Right lobe of liver (tissue), 6 donors: Measurements from ENCODE around the gene ZCCHC8. TPM values are rescaled to one million over a fixed set of nuclear protein-coding genes. Genes with fewer than 3 reads are reported as not detected.
"Not testable (repeated sequence)": the region's sequence is repeated elsewhere in the genome, so short reads cannot be mapped to it uniquely, and the experiment has no call there.

Experiments used
- ATAC-seq, 4 donors: fragments of 200-7000 bp; cut with Tn5 transposase; one replicate each; pipeline ENCODE4 v1.9.1; 2020; ENCODE audit warnings: mild to moderate bottlenecking in 4 of 4, moderate library complexity in 4 of 4
- DNase-seq, 3 donors: peaks; one replicate each; pipeline ENCODE4 v3.0.0-alpha.2; 2020
- H3K27ac ChIP-seq, 3 donors: fragments of 200-600 bp; one replicate each; pipeline ENCODE4 v1.8.0; 2022
- H3K27me3 ChIP-seq, 2 donors: fragments of 200-600 bp; one replicate each; pipeline ENCODE4 v1.8.0; 2022
- H3K36me3 ChIP-seq, 4 donors: fragments of 200-600 bp; sonication (generic) in 1 of 4; one replicate each; pipeline versions ENCODE4 v1.5.1 to v1.8.0; 2017 to 2022; ENCODE audit warnings: control low read depth in 1 of 4
- H3K4me1 ChIP-seq, 4 donors: fragments of 200-600 bp; sonication (generic) in 1 of 4; one replicate each; pipeline versions ENCODE4 v1.5.1 to v1.8.0; 2017 to 2022; ENCODE audit warnings: control low read depth in 1 of 4
- H3K4me3 ChIP-seq, 3 donors: fragments of 200-600 bp; one replicate each; pipeline ENCODE4 v1.8.0; 2022
- H3K9me3 ChIP-seq, 4 donors: fragments of 200-600 bp; sonication (generic) in 1 of 4; one replicate each; pipeline versions ENCODE4 v1.5.1 to v1.8.0; 2017 to 2022; ENCODE audit warnings: control low read depth in 1 of 4
- CTCF ChIP-seq, 4 donors: fragments of 200-600 bp in 3 of 4; fragments of 450-650 bp in 1 of 4; IDR thresholded peaks; one replicate each; pipeline versions ENCODE4 v1.5.1 to v1.8.0; 2016 to 2022; ENCODE audit warnings: antibody characterized with exemption in 4 of 4, mild to moderate bottlenecking in 2 of 4
- POLR2A ChIP-seq: fragments of 450-650 bp; IDR thresholded peaks from one replicate; pipeline ENCODE4 v1.6.1; 2017; ENCODE audit warnings: antibody characterized with exemption, mild to moderate bottlenecking
- WGBS: methylation state at CpG from one replicate; pipeline ENCODE4 v1.1.6; 2018; ENCODE audit warnings: low coverage, low lambda C conversion rate; ENCODE audit not compliant: insufficient coverage; ENCODE audit errors: missing lambda C conversion rate; 5-methylcytosine and 5-hydroxymethylcytosine counted together
- intact Hi-C, 2 donors: fragments of 100-400 bp; cut with DNase I; formaldehyde crosslinking; loops; one replicate each; pipeline versions ENCODE4 v1.11.2 to v1.14.1; 2022
- total RNA-seq, 6 experiments: library from RNA; depleted of rRNA in 2 of 6; stranded (reverse); fragments of >200 nt in 2 of 6; fragmentation: NEBNext Ultra II Directional in 3 of 6; extraction: Animal tissue kit (Norgen Biotek cat#: 25700) in 3 of 6; gene quantifications; one replicate each; pipeline versions ENCODE4 v1.1.0 to v1.2.4, GENCODE V29; 2016 to 2023
- donor health status: DM: no; HTN: yes; CAD: no.
- donor health status: DM: no; HTN: no; CAD: no.
- donor health status: DM: no; HTN: no; CAD: no.
- donor health status: DM: no; HTN: yes; CAD: no.
- donor health status: DM: no; HTN: yes; CAD: no.

The ZCCHC8 gene
- total RNA-seq, 6 experiments from 2014 or later = 8.5 to 13.0 (median 9.3) TPM

DNA sequence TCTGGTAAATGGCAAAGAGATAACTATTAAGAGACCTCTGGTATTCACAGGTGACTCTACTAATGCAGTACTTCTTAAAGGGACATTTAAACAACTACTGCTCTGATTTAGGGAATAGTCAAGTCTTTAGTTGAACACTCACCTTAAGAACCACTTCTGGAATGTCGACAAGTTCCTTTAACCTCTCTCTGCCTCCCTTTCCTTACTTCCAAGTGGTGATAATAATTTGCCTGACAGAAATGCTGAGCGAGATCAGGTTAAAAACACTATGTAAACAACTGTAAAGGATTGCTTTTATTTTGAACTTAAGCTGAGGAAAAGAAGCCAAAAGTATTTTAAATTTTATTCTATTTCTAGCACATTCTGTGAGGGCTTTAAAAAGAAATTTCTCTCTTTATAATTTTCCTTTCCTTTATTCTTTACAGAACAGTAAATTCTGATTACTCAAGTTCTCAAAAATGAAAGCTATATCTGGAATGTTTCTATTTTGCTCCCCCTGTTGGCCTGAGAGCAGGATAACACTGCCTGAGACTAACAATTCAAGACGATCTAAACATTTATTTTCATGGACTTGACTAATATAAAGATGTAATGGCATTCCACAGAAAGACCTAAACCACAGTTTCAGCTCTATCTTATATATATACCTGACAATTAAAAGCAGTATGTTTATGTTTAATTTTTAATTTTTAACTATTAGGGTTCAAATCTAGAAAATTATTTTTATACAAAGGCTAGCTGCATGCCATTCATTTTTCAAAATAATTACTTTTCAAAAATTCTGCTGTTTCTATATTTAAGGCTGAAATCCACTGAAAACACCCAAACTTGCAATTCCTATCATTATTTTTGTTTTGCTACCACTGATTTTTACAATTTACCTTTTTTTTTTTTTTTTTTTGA lies 29.2 kb downstream of the ZCCHC8 start:
- TF ChIP-seq POLR2A (no peak), CTCF (IDR thresholded peaks at IDR 0.05) (peak; percentile 79 to 86 (median 82))
- DNase-seq = peak in 1 of 3 donors; percentile 23
- H3K9me3 ChIP-seq = no peaks in the 10 kb centered on the region
- intact Hi-C loops = no loop called here
- no peak overlapping the region for H3K4me3 ChIP-seq
- ATAC-seq = peak; percentile 78 to 92 (median 86)
- peaks cover 0 to 39% (median 22%) of the 10 kb centered on the region in 4 donors for H3K36me3 ChIP-seq
- WGBS = 11% methylated on average over 3 of the region's 3 CpGs
- peak overlapping the region in 2 of 3 donors; percentile 35 to 52 for H3K27ac ChIP-seq
- peaks cover 0 to 5% (median 3%) of the 10 kb centered on the region in 4 donors for H3K4me1 ChIP-seq
- H3K27me3 ChIP-seq = no peaks in the 10 kb centered on the region

DNA sequence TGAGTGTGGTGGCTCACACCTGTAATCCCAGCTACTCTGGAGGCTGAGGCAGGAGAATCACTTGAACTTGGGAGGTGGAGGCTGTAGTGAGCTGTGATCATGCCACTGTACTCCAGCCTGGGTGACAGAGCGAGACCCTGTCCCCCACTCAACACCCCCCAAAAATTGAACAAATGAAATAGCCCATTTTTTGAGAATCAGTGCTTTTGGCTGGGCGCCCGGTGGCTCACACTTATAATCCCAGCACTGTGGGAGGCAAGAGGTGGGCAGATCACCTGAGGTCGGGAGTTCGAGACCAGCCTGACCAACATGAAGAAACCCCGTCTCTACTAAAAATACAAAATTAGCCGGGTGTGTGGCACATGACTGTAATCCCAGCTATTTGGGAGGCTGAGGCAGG lies 30.2 kb downstream of the ZCCHC8 start:
- WGBS = 79% methylated on average over 3 of the region's 7 CpGs
- DNase-seq = peak in 1 of 3 donors; percentile 42
- ATAC-seq, H3K4me3 ChIP-seq, H3K27ac ChIP-seq, H3K9me3 ChIP-seq, intact Hi-C loops, H3K4me1 ChIP-seq, H3K27me3 ChIP-seq: not testable (repeated sequence)
- H3K36me3 ChIP-seq = peaks cover 0 to 29% (median 14%) of the 10 kb centered on the region in 4 donors

- H3K9me3 ChIP-seq, H3K4me1 ChIP-seq, ATAC-seq, H3K27me3 ChIP-seq, H3K27ac ChIP-seq, H3K4me3 ChIP-seq, intact Hi-C loops: not testable (repeated sequence)
- 83% methylated on average over 6 of the region's 6 CpGs for whole genome bisulfite sequencing
- DNase-seq = peak in 1 of 3 donors; percentile 8
- H3K36me3 ChIP-seq = peaks cover 0 to 22% (median 11%) of the 10 kb centered on the region in 4 donors
These were observed 30.9 kb downstream of the ZCCHC8 start for GRCh38 chr12:122469856-122470255.

GRCh38 chr12:122467983-122468382 lies 32.7 kb downstream of the ZCCHC8 start:
- H3K27me3 ChIP-seq = no peaks in the 10 kb centered on the region
- peaks cover 0 to 5% (median 3%) of the 10 kb centered on the region in 4 donors for H3K4me1 ChIP-seq
- DNase-seq (no peak), ATAC-seq (no peak)
- H3K9me3 ChIP-seq = no peaks in the 10 kb centered on the region
- TF ChIP-seq CTCF (IDR thresholded peaks at IDR 0.05) (no peak), POLR2A (no peak)
- peaks cover 0 to 6% (median 1%) of the 10 kb centered on the region in 4 donors for H3K36me3 ChIP-seq
- intact Hi-C loops = no loop called here
- no peak overlapping the region for H3K4me3 ChIP-seq
- WGBS = 56% methylated on average over 4 of the region's 4 CpGs
- no peak overlapping the region for H3K27ac ChIP-seq

DNA sequence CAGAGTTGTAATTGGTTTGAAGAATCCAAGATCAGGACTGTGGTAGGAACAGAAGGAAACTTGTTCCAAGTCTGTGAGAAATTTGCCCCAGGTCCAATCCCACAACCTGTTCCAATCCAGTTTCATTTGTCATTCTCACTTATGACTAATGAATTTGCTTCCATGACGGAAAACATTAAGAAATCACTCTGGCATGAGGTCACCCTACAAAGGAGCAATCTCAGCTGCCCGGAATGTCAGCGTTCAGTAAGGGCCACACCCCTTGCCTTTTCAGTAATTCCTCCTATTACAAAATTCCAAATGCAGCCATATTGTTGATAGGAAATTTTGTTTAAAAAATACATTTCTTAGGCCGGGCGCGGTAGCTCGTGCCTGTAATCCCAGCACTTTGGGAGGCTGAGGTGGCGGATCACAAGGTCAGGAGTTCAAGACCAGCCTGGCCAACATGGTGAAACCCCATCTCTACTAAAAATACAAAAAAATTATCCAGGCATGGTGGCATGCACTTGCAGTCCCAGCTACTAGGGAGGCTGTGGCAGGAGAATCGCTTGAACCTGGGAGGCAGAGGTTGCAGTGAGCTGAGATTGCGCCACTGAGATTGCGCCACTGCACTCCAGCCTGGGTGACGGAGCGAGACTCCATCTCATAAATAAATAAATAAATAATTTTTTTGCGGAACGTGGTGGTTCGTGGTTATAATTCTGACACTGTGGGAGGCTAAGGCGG lies 36.3 kb downstream of the ZCCHC8 start:
- intact Hi-C loops, H3K4me3 ChIP-seq, H3K27me3 ChIP-seq, H3K4me1 ChIP-seq, H3K27ac ChIP-seq, H3K9me3 ChIP-seq, H3K36me3 ChIP-seq: not testable (repeated sequence)
- peak in 2 of 4 donors; percentile 17 to 80 for ATAC-seq
- DNase-seq = peak in 1 of 3 donors; percentile 40
- 80% methylated on average over 15 of the region's 17 CpGs for WGBS

DNA sequence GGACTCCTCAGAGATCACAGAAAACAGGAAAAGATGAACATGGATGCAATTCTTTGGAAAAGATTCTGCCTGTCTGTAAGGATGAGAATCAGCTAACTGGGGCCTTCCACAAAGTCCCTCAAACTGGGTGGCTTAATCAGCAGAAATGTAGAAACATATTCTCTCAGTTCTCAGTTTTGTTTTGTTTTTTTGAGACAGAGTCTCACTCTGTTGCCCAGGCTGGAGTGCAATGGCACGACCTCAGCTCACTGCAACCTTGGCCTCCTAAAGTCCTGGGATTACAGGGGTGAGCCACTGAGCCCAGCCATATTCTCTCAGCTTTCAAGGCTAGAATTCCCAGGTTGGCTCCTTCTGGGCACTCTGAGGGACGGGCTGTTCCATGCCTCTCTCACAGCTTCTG lies 40.1 kb downstream of the ZCCHC8 start:
- 60% methylated on average over 1 of the region's 2 CpGs for WGBS
- no peaks in the 10 kb centered on the region for H3K36me3 ChIP-seq
- H3K27me3 ChIP-seq = no peaks in the 10 kb centered on the region
- intact Hi-C loops = no loop called here
- no peak for DNase-seq
- H3K9me3 ChIP-seq = no peaks in the 10 kb centered on the region
- H3K4me1 ChIP-seq = peaks cover 0 to 7% (median 0%) of the 10 kb centered on the region in 4 donors
- TF ChIP-seq POLR2A (no peak), CTCF (IDR thresholded peaks at IDR 0.05) (no peak)
- no peak for ATAC-seq
- H3K4me3 ChIP-seq = no peak overlapping the region
- no peak overlapping the region for H3K27ac ChIP-seq
